IMR-90 (cell line): ENCODE data around the gene DRC7. TPM values are rescaled to one million over a fixed set of nuclear protein-coding genes. Genes with fewer than 3 reads are reported as not detected.

ENCODE experiments used
- ATAC-seq: fragments of 200-7000 bp; cut with Tn5 transposase; 2 replicates; pipeline ENCODE4 v1.9.1; 2020; ENCODE audit warnings: low read depth, mild to moderate bottlenecking, moderate library complexity
- BruUV-seq: library from RNA; stranded (reverse); fragments of 400-500 nt; replicated peaks from 2 replicates; lab custom pipeline; 2021; lab: Mats Ljungman, UMichigan
- CTCF ChIA-PET: fragments of 300-600 bp; formaldehyde crosslinking; extraction: SDS; loops from one replicate; lab custom pipeline; 2021; ENCODE audit warnings: antibody characterized with exemption; lab: Yijun Ruan, JAX
- POLR2A ChIA-PET: fragments of 300-600 bp; sonication (Branson Sonifier 250); formaldehyde crosslinking; loops from one replicate; lab custom pipeline; 2022; ENCODE audit warnings: antibody characterized with exemption; ENCODE audit not compliant: unreplicated experiment; lab: Charles Lee
- DNase-seq: peaks from one replicate; pipeline ENCODE4 v3.0.0; 2013
- H2AFZ ChIP-seq: replicated peaks from 2 replicates; pipeline ENCODE3; 2013; ENCODE audit warnings: low read length, mild to moderate bottlenecking; ENCODE audit not compliant: poor library complexity
- H2AK5ac ChIP-seq: 2 replicates; pipeline ENCODE4 v1.6.1; 2013; ENCODE audit warnings: low read depth, low read length, inconsistent platforms
- H2AK9ac ChIP-seq: replicated peaks from 2 replicates; pipeline ENCODE3; 2013; ENCODE audit warnings: mild to moderate bottlenecking, low read depth, low read length, moderate library complexity; ENCODE audit not compliant: poor library complexity
- H2BK120ac ChIP-seq: 2 replicates; pipeline ENCODE4 v1.6.1; 2013; ENCODE audit warnings: low read depth, low read length, inconsistent platforms
- H2BK15ac ChIP-seq: 3 replicates; pipeline ENCODE4 v1.6.1; 2013; ENCODE audit warnings: low read depth, low read length, inconsistent platforms
- H2BK20ac ChIP-seq: 2 replicates; pipeline ENCODE4 v1.6.1; 2013; ENCODE audit warnings: low read depth, mild to moderate bottlenecking, inconsistent platforms, low read length, moderate library complexity
- H2BK5ac ChIP-seq: 2 replicates; pipeline ENCODE4 v1.6.1; 2013; ENCODE audit warnings: mild to moderate bottlenecking, low read depth, low read length, inconsistent platforms; ENCODE audit not compliant: poor library complexity, severe bottlenecking
- H3K14ac ChIP-seq: replicated peaks from 2 replicates; pipeline ENCODE4 v1.6.1; 2013; ENCODE audit warnings: low read depth, low read length, inconsistent platforms
- H3K18ac ChIP-seq: 2 replicates; pipeline ENCODE4 v1.6.1; 2013; ENCODE audit warnings: low read depth, low read length, control low read depth
- H3K23ac ChIP-seq: 2 replicates; pipeline ENCODE4 v1.6.1; 2013; ENCODE audit warnings: low read depth, low read length, inconsistent platforms
- H3K27ac ChIP-seq: 2 replicates; pipeline ENCODE4 v1.5.1; 2013; ENCODE audit warnings: mild to moderate bottlenecking, control low read depth, low read length; ENCODE audit not compliant: insufficient read depth
- H3K27me3 ChIP-seq: 2 replicates; pipeline ENCODE4 v1.6.1; 2013; ENCODE audit warnings: low read length; ENCODE audit not compliant: control insufficient read depth, insufficient read depth
- H3K36me3 ChIP-seq: 2 replicates; pipeline ENCODE4 v1.6.1; 2013; ENCODE audit warnings: low read length, mixed read lengths; ENCODE audit not compliant: control insufficient read depth, insufficient read depth
- H3K4ac ChIP-seq: 2 replicates; pipeline ENCODE4 v1.6.1; 2013; ENCODE audit warnings: low read depth, low read length, inconsistent platforms
- H3K4me1 ChIP-seq: 2 replicates; pipeline ENCODE4 v1.6.1; 2013; ENCODE audit warnings: low read length, mixed read lengths; ENCODE audit not compliant: control insufficient read depth, insufficient read depth
- H3K4me2 ChIP-seq: 2 replicates; pipeline ENCODE4 v1.6.1; 2013; ENCODE audit warnings: low read depth, mild to moderate bottlenecking, control low read depth, low read length, moderate library complexity
- H3K4me3 ChIP-seq: 2 replicates; pipeline ENCODE4 v1.5.1; 2013; ENCODE audit warnings: low read depth, mild to moderate bottlenecking, control low read depth, low read length, moderate library complexity; ENCODE audit not compliant: insufficient read depth
- H3K56ac ChIP-seq: 2 replicates; pipeline ENCODE4 v1.6.1; 2013; ENCODE audit warnings: low read length, inconsistent platforms; ENCODE audit not compliant: insufficient read depth; ENCODE audit errors: extremely low read depth
- H3K79me1 ChIP-seq, 2 experiments: 2 replicates each; pipeline ENCODE4 v1.6.1; 2013; ENCODE audit warnings: low read length in 2 of 2, inconsistent platforms in 1 of 2, low read depth in 1 of 2
- H3K9ac ChIP-seq: 2 replicates; pipeline ENCODE4 v1.6.1; 2013; ENCODE audit warnings: low read depth, low read length, control low read depth
- H3K9me1 ChIP-seq: 2 replicates; pipeline ENCODE4 v1.6.1; 2013; ENCODE audit warnings: low read length, inconsistent platforms; ENCODE audit not compliant: insufficient read depth
- H3K9me3 ChIP-seq: 2 replicates; pipeline ENCODE4 v1.6.1; 2013; ENCODE audit warnings: low read length; ENCODE audit not compliant: control insufficient read depth, insufficient read depth
- H4K20me1 ChIP-seq: 2 replicates; pipeline ENCODE4 v1.6.1; 2013; ENCODE audit warnings: low read length, inconsistent platforms; ENCODE audit not compliant: insufficient read depth
- H4K5ac ChIP-seq: 2 replicates; pipeline ENCODE4 v1.6.1; 2013; ENCODE audit warnings: mild to moderate bottlenecking, low read depth, low read length, control low read depth
- H4K8ac ChIP-seq, 2 experiments: 2 replicates each; pipeline ENCODE4 v1.6.1; 2013; ENCODE audit warnings: low read depth in 2 of 2, low read length in 2 of 2, control low read depth in 1 of 2, inconsistent platforms in 1 of 2
- H4K91ac ChIP-seq: 2 replicates; pipeline ENCODE4 v1.6.1; 2013; ENCODE audit warnings: low read depth, low read length, inconsistent platforms; ENCODE audit not compliant: insufficient read depth
- BHLHE40 ChIP-seq: fragments of 150-350 bp; IDR thresholded peaks from 2 replicates; pipeline ENCODE4 v1.6.1; 2016; ENCODE audit warnings: mild to moderate bottlenecking, low read depth, low read length
- CEBPB ChIP-seq: IDR thresholded peaks from 2 replicates; pipeline ENCODE4 v1.6.1; 2012; ENCODE audit warnings: low read depth, low read length, improper control_type of control experiment
- CTCF ChIP-seq: conservative IDR thresholded peaks from 2 replicates; pipeline ENCODE4 v1.5.1; 2012; ENCODE audit warnings: mild to moderate bottlenecking, low read depth, low read length, improper control_type of control experiment
- FOS ChIP-seq: fragments of 150-350 bp; IDR thresholded peaks from 2 replicates; pipeline ENCODE4 v1.6.1; 2016; ENCODE audit warnings: low read depth, low read length
- MAFK ChIP-seq: IDR thresholded peaks from 2 replicates; pipeline ENCODE4 v1.6.1; 2012; ENCODE audit warnings: low read depth, low read length, improper control_type of control experiment
- MAZ ChIP-seq: IDR thresholded peaks from 2 replicates; pipeline ENCODE4 v1.6.1; 2012; ENCODE audit warnings: low read depth, mild to moderate bottlenecking, low read length, improper control_type of control experiment, moderate library complexity, borderline replicate concordance
- MXI1 ChIP-seq: IDR thresholded peaks from 2 replicates; pipeline ENCODE4 v1.6.1; 2012; ENCODE audit warnings: low read depth, mild to moderate bottlenecking, low read length, moderate library complexity, borderline replicate concordance
- POLR2A ChIP-seq: IDR thresholded peaks from 2 replicates; pipeline ENCODE4 v1.6.1; 2012; ENCODE audit warnings: mild to moderate bottlenecking, low read depth, low read length
- RAD21 ChIP-seq: IDR thresholded peaks from 2 replicates; pipeline ENCODE4 v1.6.1; 2012; ENCODE audit warnings: low read length, improper control_type of control experiment
- RCOR1 ChIP-seq: IDR thresholded peaks from 2 replicates; pipeline ENCODE4 v1.6.1; 2012; ENCODE audit warnings: mild to moderate bottlenecking, low read length, improper control_type of control experiment; ENCODE audit not compliant: insufficient replicate concordance
- SMC3 ChIP-seq: fragments of 150-350 bp; IDR thresholded peaks from 2 replicates; pipeline ENCODE4 v1.6.1; 2016; ENCODE audit warnings: low read depth, mild to moderate bottlenecking, antibody characterized with exemption, low read length, moderate library complexity
- WGBS, 2 experiments: methylation state at CpG; one replicate each; pipeline versions ENCODE4 v1.1.5 to v1.1.7; 2013; ENCODE audit warnings: missing lambda C conversion rate in 2 of 2; ENCODE audit not compliant: insufficient read length in 1 of 2; ENCODE audit errors: extremely low coverage in 2 of 2; 5-methylcytosine and 5-hydroxymethylcytosine counted together
- dilution Hi-C: fragments of 300-500 bp; cut with HindIII; formaldehyde crosslinking; loops from one replicate; pipeline ENCODE4 v1.14.3; 2018; ENCODE audit warnings: low sequenced_read_pairs; ENCODE audit not compliant: unreplicated experiment
- in situ Hi-C: fragments of 300-500 bp; cut with MboI; formaldehyde crosslinking; loops from 3 replicates; pipeline ENCODE4 v1.14.3; 2019; ENCODE audit warnings: low sequenced_read_pairs, inconsistent platforms, mixed read lengths
- intact Hi-C: fragments of 100-400 bp; cut with micrococcal nuclease; formaldehyde crosslinking; loops from 2 replicates; pipeline ENCODE4 v1.10.0; 2022
- polyA plus RNA-seq, 3 experiments: library from polyadenylated mRNA; depleted of rRNA; stranded (reverse); fragments of >200 nt; gene quantifications; 2 replicates each; pipeline ENCODE4 v1.2.3, GENCODE V29; 2012; ENCODE audit warnings: low replicate concordance in 1 of 3
- total RNA-seq: library from RNA; depleted of rRNA; stranded (reverse); fragments of >200 nt; gene quantifications from 2 replicates; pipeline ENCODE4 v1.2.3, GENCODE V29; 2012
- TF ChIP-seq, protein P1 (sequence below): fragments of 150-350 bp; IDR thresholded peaks from 2 replicates; pipeline ENCODE4 v1.6.1; 2017; ENCODE audit warnings: mild to moderate bottlenecking, antibody characterized with exemption, low read length, low read depth

The DRC7 gene
- total and polyA plus RNA-seq, 2 of the 4 experiments (the other 2 are of a cell fraction): not detected

DNA sequence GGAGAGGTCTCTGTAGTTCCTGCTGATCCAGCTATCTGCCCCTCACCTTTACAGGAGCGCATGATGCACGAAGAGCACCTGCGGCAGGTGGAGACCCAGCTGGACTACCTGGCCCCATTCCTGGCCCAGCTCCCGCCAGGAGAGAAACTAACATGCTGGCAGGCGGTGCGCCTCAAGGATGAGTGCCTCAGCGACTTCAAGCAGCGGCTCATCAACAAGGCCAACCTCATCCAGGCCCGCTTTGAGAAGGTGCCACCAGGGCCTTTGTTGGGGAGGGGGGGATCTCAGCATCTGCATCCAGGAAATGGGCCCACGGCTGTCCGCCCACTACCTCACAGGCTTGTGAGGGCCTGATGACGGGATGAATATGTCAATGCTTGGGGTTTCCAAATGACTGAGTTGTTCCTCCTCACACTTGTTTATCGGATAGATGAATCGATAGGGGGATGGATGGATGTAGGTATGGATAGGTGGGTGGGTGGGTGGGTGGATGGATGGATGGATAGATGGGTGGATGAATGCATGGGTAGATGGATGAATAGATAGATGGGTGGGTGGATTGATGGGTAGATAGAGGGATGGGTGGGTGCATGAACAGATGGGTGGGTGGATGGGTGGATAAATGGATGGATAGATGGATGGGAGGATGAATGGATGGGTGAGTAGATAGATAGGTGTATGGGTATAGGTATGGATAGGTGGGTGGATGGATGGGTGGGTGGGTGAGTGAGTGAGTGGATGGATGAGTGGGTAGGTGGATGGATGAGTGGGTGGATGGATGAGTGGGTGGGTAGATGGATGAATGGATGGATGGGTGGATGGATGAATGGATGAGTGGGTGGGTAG, 34.0 kb downstream of the DRC7 start:
- Histone ChIP-seq H4K8ac (no peak overlapping the region), H2BK20ac (no peak overlapping the region), H3K4me3 (no peak overlapping the region), H2BK5ac (no peak overlapping the region), H3K9me1 (no peaks in the 10 kb centered on the region), H3K4me2 (no peak overlapping the region), H4K20me1 (no peaks in the 10 kb centered on the region), H3K27me3 (peaks cover 5% of the 10 kb centered on the region), H3K9ac (no peak overlapping the region), H2AK5ac (no peak overlapping the region), H3K4ac (no peak overlapping the region), H4K5ac (no peak overlapping the region), H3K23ac (no peak overlapping the region), H3K56ac (no peak overlapping the region), H2AFZ (no peak overlapping the region), H3K79me1 (no peaks in the 10 kb centered on the region), H2BK120ac (no peak overlapping the region), H3K4me1 (no peaks in the 10 kb centered on the region), H2AK9ac (no peak overlapping the region), H3K14ac (no peak overlapping the region), H3K9me3 (no peaks in the 10 kb centered on the region), H3K18ac (no peak overlapping the region), H3K36me3 (no peaks in the 10 kb centered on the region), H4K91ac (no peak overlapping the region), H3K27ac (no peak overlapping the region), H2BK15ac (no peak overlapping the region)
- intact Hi-C loops (no loop called here), dilution Hi-C loops (no loop called here), in situ Hi-C loops (no loop called here)
- POLR2A ChIA-PET: no interaction called here
- WGBS, 2 experiments: 89% methylated on average over 7 of the region's 14 CpGs; no CpG with 5 or more reads in 1 of the 2 experiments
- no peak for TF ChIP-seq MAZ
- no peak for TF ChIP-seq SMC3
- no peak for TF ChIP-seq BHLHE40
- no peak for TF ChIP-seq RAD21
- no peak for TF ChIP-seq POLR2A
- no peak for TF ChIP-seq CTCF
- no peak for TF ChIP-seq CEBPB
- no peak for TF ChIP-seq RCOR1
- TF ChIP-seq, protein P1, sequence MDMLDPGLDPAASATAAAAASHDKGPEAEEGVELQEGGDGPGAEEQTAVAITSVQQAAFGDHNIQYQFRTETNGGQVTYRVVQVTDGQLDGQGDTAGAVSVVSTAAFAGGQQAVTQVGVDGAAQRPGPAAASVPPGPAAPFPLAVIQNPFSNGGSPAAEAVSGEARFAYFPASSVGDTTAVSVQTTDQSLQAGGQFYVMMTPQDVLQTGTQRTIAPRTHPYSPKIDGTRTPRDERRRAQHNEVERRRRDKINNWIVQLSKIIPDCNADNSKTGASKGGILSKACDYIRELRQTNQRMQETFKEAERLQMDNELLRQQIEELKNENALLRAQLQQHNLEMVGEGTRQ: no peak
- TF ChIP-seq MAFK: no peak
- no peak for TF ChIP-seq FOS
- TF ChIP-seq MXI1: no peak
- CTCF ChIA-PET: no interaction called here
- BruUV-seq: no TSS peak
- DNase-seq (no peak), ATAC-seq (no peak)
